B cell (primary cell): ENCODE data around the gene HABP4. TPM values are rescaled to one million over a fixed set of nuclear protein-coding genes. Genes with fewer than 3 reads are reported as not detected.

Experiments
- ATAC-seq: fragments of 200-7000 bp; cut with Tn5 transposase; one replicate; pipeline ENCODE4 v1.10.0; 2021; ENCODE audit warnings: low read depth, mild to moderate bottlenecking, moderate number of reproducible peaks, moderate library complexity
- CTCF ChIA-PET: fragments of 350-600 bp; sonication (Branson Sonifier 250); formaldehyde crosslinking; loops from one replicate; lab custom pipeline; 2021; ENCODE audit warnings: antibody characterized with exemption, inconsistent platforms; lab: Charles Lee
- POLR2A ChIA-PET: fragments of 350-600 bp; sonication (Branson Sonifier 250); formaldehyde crosslinking; loops from one replicate; lab custom pipeline; 2021; ENCODE audit warnings: antibody characterized with exemption; lab: Charles Lee
- DNase-seq: peaks from one replicate; pipeline ENCODE4 v3.0.0; 2013
- H2AFZ ChIP-seq: 2 replicates; pipeline ENCODE4 v1.6.1; 2012; ENCODE audit warnings: mild to moderate bottlenecking, low read depth, low read length; ENCODE audit not compliant: insufficient read depth, poor library complexity, severe bottlenecking
- H3K27ac ChIP-seq, 2 donors: 1 replicate in 1 of 2; 2 replicates in 1 of 2; pipeline ENCODE4 v1.5.1; 2012 to 2013; ENCODE audit warnings: low read length in 2 of 2, mild to moderate bottlenecking in 2 of 2, moderate library complexity in 1 of 2
- H3K27me3 ChIP-seq, 4 experiments: fragments of 200-600 bp in 1 of 4; sonication (generic) in 1 of 4; replicated peaks in 1 of 4; 1 replicate in 2 of 4; 2 replicates in 2 of 4; pipeline versions ENCODE4 v1.6.1 to v1.7.0; 2013 to 2016; ENCODE audit warnings: low read length in 3 of 4, mild to moderate bottlenecking in 2 of 4, mixed read lengths in 1 of 4, moderate library complexity in 1 of 4; ENCODE audit not compliant: insufficient read depth in 4 of 4, control insufficient read depth in 3 of 4; ENCODE audit errors: control extremely low read depth in 1 of 4
- H3K36me3 ChIP-seq, 2 experiments: replicated peaks in 1 of 2; 1 replicate in 1 of 2; 2 replicates in 1 of 2; pipeline versions ENCODE4 v1.6.1 to v1.7.1; 2013; ENCODE audit warnings: low read length in 1 of 2; ENCODE audit not compliant: insufficient read depth in 2 of 2, control insufficient read depth in 1 of 2; ENCODE audit errors: control extremely low read depth in 1 of 2, extremely low read depth in 1 of 2
- H3K4me1 ChIP-seq, 2 donors: fragments of 200-600 bp in 1 of 2; sonication (generic) in 1 of 2; 1 replicate in 1 of 2; 2 replicates in 1 of 2; pipeline versions ENCODE4 v1.5.1 to v1.6.1; 2013 to 2017; ENCODE audit warnings: low read length in 2 of 2; ENCODE audit not compliant: control insufficient read depth in 2 of 2, insufficient read depth in 2 of 2
- H3K4me2 ChIP-seq: replicated peaks from 2 replicates; pipeline ENCODE3; 2012; ENCODE audit warnings: mild to moderate bottlenecking, low read depth, low read length; ENCODE audit not compliant: poor library complexity, severe bottlenecking
- H3K4me3 ChIP-seq, 5 experiments: fragments of 200-600 bp in 1 of 5; sonication (generic) in 1 of 5; 1 replicate in 3 of 5; 2 replicates in 2 of 5; pipeline versions ENCODE4 v1.5.1 to v1.7.0; 2011 to 2016; ENCODE audit warnings: low read length in 4 of 5, mild to moderate bottlenecking in 4 of 5, low read depth in 2 of 5, control low read depth in 1 of 5, moderate library complexity in 1 of 5; ENCODE audit not compliant: insufficient read depth in 1 of 5; ENCODE audit errors: control extremely low read depth in 1 of 5, extremely low read depth in 1 of 5
- H3K79me2 ChIP-seq: fragments of 200-600 bp; sonication (generic); one replicate; pipeline ENCODE4 v1.6.0; 2016; ENCODE audit warnings: low read length; ENCODE audit not compliant: control insufficient read depth, insufficient read depth
- H3K9ac ChIP-seq: fragments of 200-600 bp; sonication (generic); 2 replicates; pipeline ENCODE4 v1.6.1; 2017; ENCODE audit warnings: mild to moderate bottlenecking, low read length, moderate library complexity
- H3K9me3 ChIP-seq, 3 donors: one replicate each; pipeline versions ENCODE4 v1.6.1 to v1.7.1; 2013; ENCODE audit warnings: low read length in 2 of 3; ENCODE audit not compliant: control insufficient read depth in 2 of 3, insufficient read depth in 1 of 3; ENCODE audit errors: control extremely low read depth in 1 of 3
- H4K20me1 ChIP-seq: 2 replicates; pipeline ENCODE4 v1.6.0; 2012; ENCODE audit warnings: mild to moderate bottlenecking, low read length; ENCODE audit not compliant: insufficient read depth, control insufficient read depth, poor library complexity, severe bottlenecking
- H3K27ac Mint-ChIP-seq: one replicate; pipeline ENCODE4 v1.8.0; 2021; ENCODE audit warnings: mixed read lengths
- H3K27me3 Mint-ChIP-seq: one replicate; pipeline ENCODE4 v1.8.0; 2021; ENCODE audit warnings: mixed read lengths
- H3K4me1 Mint-ChIP-seq: one replicate; pipeline ENCODE4 v1.8.0; 2021; ENCODE audit warnings: mixed read lengths
- H3K4me3 Mint-ChIP-seq: one replicate; pipeline ENCODE4 v1.8.0; 2021; ENCODE audit warnings: mixed read lengths
- H3K9me3 Mint-ChIP-seq: one replicate; pipeline ENCODE4 v1.8.0; 2022; ENCODE audit warnings: mixed read lengths; ENCODE audit not compliant: insufficient read depth
- EZH2 ChIP-seq: IDR thresholded peaks from 2 replicates; pipeline ENCODE4 v1.6.1; 2012; ENCODE audit warnings: borderline replicate concordance, low read depth, mild to moderate bottlenecking, moderate library complexity, low read length; ENCODE audit not compliant: insufficient read depth, poor library complexity, severe bottlenecking
- WGBS: methylation state at CpG from one replicate; pipeline ENCODE4 v1.1.5; 2013; ENCODE audit warnings: missing lambda C conversion rate; ENCODE audit not compliant: insufficient coverage; 5-methylcytosine and 5-hydroxymethylcytosine counted together
- intact Hi-C: fragments of 100-400 bp; cut with micrococcal nuclease; formaldehyde crosslinking; loops from one replicate; pipeline ENCODE4 v1.10.0; 2022
- polyA plus RNA-seq: library from polyadenylated mRNA; depleted of rRNA; stranded (reverse); fragments of >200 nt; gene quantifications from 2 replicates; pipeline ENCODE4 v1.2.3, GENCODE V29; 2012
- total RNA-seq, 2 donors: library from RNA; stranded (reverse); fragments of 120-200 nt in 1 of 2; gene quantifications; 1 replicate in 1 of 2; 2 replicates in 1 of 2; pipeline versions ENCODE4 v1.2.3 to v1.2.4, GENCODE V29; 2013 to 2022
- TF ChIP-seq, protein P1 (sequence below): fragments of 200-600 bp; IDR thresholded peaks from one replicate; pipeline ENCODE4 v1.8.0; 2022; ENCODE audit warnings: antibody characterized with exemption, mild to moderate bottlenecking

The HABP4 gene
- total and polyA plus RNA-seq, 2 donors (not counting 1 experiment from before 2014, with no cell fraction given) = 3.3 to 15.0 TPM

DNA sequence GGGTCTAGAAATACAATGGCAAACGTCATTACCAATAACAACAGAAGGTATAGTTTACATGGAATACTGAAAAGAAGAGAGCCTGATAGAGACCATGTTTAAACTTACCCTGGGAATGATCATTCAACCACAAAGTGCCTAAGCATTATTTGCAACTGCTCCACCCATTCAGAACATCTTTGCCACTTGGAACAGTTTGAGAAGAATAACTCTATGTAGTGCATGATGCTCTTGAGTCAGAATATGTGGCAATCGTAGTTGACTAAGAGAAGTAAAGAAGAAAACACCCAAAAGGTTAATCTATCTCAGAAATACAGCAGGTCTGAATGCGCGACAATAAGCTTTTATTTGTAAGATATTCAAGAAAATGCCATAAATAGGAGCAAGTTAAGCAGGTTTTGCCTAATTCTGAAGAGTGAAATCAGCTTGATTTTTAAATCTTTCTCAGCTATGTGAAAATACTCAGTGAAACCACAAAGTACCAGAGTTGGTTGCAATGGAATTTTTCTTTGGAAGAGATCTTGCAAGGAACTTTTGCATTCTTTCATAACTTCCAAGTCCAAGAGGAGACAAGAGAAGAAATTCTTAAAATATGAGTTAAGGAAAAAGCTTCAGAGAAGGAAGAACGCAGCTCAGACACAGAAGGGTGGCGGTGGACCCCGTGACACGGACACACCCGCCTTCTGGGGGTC, 64.3 kb downstream of the HABP4 start:
- TF ChIP-seq, protein P1, sequence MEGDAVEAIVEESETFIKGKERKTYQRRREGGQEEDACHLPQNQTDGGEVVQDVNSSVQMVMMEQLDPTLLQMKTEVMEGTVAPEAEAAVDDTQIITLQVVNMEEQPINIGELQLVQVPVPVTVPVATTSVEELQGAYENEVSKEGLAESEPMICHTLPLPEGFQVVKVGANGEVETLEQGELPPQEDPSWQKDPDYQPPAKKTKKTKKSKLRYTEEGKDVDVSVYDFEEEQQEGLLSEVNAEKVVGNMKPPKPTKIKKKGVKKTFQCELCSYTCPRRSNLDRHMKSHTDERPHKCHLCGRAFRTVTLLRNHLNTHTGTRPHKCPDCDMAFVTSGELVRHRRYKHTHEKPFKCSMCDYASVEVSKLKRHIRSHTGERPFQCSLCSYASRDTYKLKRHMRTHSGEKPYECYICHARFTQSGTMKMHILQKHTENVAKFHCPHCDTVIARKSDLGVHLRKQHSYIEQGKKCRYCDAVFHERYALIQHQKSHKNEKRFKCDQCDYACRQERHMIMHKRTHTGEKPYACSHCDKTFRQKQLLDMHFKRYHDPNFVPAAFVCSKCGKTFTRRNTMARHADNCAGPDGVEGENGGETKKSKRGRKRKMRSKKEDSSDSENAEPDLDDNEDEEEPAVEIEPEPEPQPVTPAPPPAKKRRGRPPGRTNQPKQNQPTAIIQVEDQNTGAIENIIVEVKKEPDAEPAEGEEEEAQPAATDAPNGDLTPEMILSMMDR = no peak
- no peak for TF ChIP-seq EZH2
- no peak overlapping the region for H3K4me3 ChIP-seq
- no peaks in the 10 kb centered on the region for H4K20me1 ChIP-seq
- no peak overlapping the region for H3K4me3 Mint-ChIP-seq
- H3K27me3 Mint-ChIP-seq = no peaks in the 10 kb centered on the region
- no peaks in the 10 kb centered on the region for H3K4me1 ChIP-seq
- H3K4me1 Mint-ChIP-seq = no peaks in the 10 kb centered on the region
- no peak overlapping the region for H2AFZ ChIP-seq
- no peaks in the 10 kb centered on the region for H3K9me3 Mint-ChIP-seq
- no peak for DNase-seq
- CTCF ChIA-PET = no interaction called here
- no peaks in the 10 kb centered on the region for H3K27me3 ChIP-seq
- intact Hi-C loops = no loop called here
- H3K79me2 ChIP-seq = no peaks in the 10 kb centered on the region
- POLR2A ChIA-PET = no interaction called here
- no peaks in the 10 kb centered on the region for H3K36me3 ChIP-seq
- no peak overlapping the region for H3K27ac ChIP-seq
- no peaks in the 10 kb centered on the region for H3K9me3 ChIP-seq
- no peak overlapping the region for H3K9ac ChIP-seq
- H3K4me2 ChIP-seq = no peak overlapping the region
- ATAC-seq = no peak
- no peak overlapping the region for H3K27ac Mint-ChIP-seq
- 92% methylated on average over 5 of the region's 9 CpGs for WGBS

DNA sequence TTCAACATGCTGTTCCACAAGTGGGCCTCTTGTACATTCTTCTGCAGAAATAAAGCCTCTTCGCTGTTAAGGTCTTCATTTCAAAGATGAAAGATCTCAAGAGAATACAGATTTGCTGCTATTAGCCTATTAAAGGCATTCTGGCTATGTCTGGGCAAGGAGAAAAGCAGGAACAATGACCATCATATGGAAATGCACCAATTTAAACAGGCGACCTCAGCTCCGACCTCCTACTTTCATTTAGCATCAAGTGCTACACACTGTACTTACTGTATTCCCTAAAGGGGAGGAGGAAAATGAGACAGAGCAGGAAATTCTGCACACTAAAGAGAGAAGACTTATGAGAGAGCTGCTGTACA, 64.8 kb downstream of the HABP4 start:
- H3K27me3 Mint-ChIP-seq = no peaks in the 10 kb centered on the region
- Histone ChIP-seq H3K9ac (no peak overlapping the region), H3K9me3 (no peaks in the 10 kb centered on the region), H3K27ac (no peak overlapping the region), H3K4me2 (no peak overlapping the region), H4K20me1 (no peaks in the 10 kb centered on the region), H2AFZ (no peak overlapping the region), H3K4me1 (no peaks in the 10 kb centered on the region), H3K4me3 (no peak overlapping the region), H3K27me3 (no peaks in the 10 kb centered on the region), H3K36me3 (no peaks in the 10 kb centered on the region), H3K79me2 (no peaks in the 10 kb centered on the region)
- 100% methylated on average over 1 of the region's 3 CpGs for WGBS
- no peak overlapping the region for H3K27ac Mint-ChIP-seq
- ChIA-PET POLR2A (no interaction called here), CTCF (no interaction called here)
- TF ChIP-seq, protein P1 = no peak
- TF ChIP-seq EZH2 = no peak
- ATAC-seq = no peak
- H3K4me3 Mint-ChIP-seq = no peak overlapping the region
- no peaks in the 10 kb centered on the region for H3K4me1 Mint-ChIP-seq
- DNase-seq = no peak
- intact Hi-C loops = no loop called here
- no peaks in the 10 kb centered on the region for H3K9me3 Mint-ChIP-seq
